ENCODE data around the gene IFI6.

- TF ChIP-seq CTCF (IDR thresholded peaks at IDR 0.05) = no peak
- no peak for TF ChIP-seq POLR2A (IDR thresholded peaks at IDR 0.05)
Observed at GRCh38 chr1:27638805-27639204, 33.2 kb downstream of the IFI6 start.
